GM19395 (cell line): ENCODE measurements around the gene CEP95.

Source experiments
- ATAC-seq: cut with Tn5 transposase; IDR thresholded peaks from one replicate; pipeline ENCODE4 v1.9.1; 2021; ENCODE audit warnings: mild to moderate bottlenecking, moderate library complexity; ENCODE audit not compliant: unreplicated experiment

Gene CEP95

DNA sequence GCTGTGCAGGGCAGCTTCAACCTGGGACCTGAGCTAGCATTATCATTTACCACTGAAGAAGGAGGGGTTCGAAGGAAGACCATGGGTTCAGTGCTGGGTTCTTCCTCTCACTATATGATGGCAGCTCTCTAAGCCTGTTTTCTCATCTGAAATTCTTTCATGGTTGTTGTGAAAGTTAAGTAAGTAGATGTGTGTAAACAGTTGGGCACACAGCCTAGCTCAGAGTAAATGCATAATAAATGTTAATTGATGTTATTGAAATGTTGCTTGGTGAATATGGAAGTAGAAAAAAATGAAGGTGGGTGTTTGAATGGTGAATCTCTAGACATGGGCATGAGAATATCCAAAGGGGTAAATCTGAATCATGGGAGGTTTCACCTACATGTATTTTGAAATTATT is 9.1 kb downstream of the CEP95 start:
- ATAC-seq, result no peak

DNA sequence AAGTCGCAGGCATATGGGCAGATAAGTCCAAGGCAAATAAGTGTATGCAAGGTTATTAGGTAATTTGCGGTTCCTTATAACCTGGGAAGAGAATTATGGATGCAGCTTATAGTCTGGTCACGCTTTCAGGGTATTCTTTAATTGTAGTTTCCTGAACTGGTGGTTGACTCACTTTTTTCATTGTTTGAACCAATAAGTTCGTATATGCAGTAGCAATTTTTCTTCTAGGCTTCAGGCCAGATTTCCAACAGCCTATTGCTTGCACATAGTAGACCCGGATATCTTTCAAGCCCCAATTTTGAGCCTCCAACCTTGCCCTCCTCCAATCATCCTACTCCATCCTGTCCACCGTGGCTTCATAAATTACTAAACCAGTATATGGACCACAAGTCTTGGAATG is 12.8 kb downstream of the CEP95 start:
- no peak for ATAC-seq

GRCh38 chr17:64520359-64520758 is 13.6 kb downstream of the CEP95 start:
- no peak for ATAC-seq

DNA sequence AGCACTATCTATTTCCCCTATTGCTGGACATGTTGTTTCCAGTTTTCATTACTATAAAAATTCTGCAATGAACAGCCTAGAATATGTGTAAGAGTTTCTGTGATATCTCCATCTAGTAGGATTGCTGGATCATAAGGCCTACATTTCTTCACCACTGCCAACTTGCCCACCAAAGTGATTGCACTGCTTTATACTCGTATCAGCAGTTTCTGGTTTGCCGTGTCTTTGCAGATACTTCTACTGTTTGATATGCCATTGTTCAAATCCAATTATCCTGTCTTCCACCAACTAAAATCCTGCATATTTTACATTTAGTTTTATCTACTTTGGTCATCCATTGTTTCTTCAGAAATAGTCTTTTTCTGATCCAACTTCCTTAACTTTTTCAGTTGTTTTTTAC is 21.1 kb downstream of the CEP95 start:
- ATAC-seq, result no peak

DNA sequence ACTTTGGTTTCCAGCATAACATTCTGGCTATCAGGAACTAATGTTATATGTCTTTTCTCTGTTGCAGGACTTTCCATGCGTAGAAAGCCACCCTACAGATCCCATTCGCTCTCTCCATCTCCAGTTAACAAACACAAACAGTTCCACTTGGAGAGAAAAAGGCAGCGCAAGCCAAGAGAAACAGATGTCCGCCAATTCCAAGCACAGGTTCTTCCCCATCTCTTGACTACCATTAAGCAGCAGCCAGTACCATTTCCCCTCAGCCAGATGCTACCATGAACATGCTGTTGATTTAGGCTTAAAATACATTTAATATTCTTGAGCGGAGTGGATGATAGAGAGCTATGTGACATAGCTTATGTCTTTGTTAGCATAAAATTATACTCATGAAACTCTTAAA is 22.4 kb downstream of the CEP95 start:
- no peak for ATAC-seq

- ATAC-seq, result no peak
Observed at GRCh38 chr17:64531955-64532371, 25.2 kb downstream of the CEP95 start.

GRCh38 chr17:64532409-64532808 is 25.6 kb downstream of the CEP95 start:
- no peak for ATAC-seq

GRCh38 chr17:64533784-64534183 is 27.0 kb downstream of the CEP95 start:
- ATAC-seq, result no peak

- ATAC-seq, result no peak
Observed at GRCh38 chr17:64534187-64534586, 27.4 kb downstream of the CEP95 start.

DNA sequence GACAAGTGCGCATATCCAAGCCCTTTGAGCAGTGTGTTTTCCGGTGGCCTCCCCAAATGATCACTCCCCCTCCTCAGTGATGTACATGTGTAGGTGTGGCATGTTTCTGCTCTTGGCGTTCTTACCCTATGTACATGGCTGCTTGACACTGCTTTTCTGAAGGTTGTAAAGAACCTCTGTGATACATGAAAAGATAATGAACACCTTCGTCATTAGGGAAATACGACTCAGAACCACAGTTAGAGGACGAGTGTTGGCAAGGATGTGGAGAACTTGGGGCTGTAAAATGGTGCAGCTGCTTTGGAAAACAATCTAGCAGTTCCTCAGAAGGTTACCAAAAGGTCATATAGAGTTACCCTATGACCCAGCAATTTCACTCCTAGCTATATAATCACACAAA is 28.6 kb downstream of the CEP95 start:
- no peak for ATAC-seq

DNA sequence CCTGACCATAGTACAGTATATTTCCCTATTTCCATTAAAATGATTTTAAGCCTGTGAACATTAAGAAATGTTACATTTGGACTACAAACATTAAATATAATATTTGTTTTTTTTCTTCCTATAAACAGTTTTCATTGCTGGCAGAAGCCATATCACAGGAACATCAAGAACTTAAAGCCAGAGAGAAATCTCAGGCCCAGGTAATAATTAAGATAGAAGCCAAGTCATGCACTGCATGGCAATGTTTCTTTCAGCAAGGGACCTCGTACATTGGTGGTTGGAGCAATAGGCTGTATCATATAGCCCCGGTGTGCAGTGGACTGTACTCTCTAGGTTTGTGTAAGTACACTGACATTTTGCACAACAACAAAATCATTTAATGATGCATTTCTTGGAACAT is 30.1 kb downstream of the CEP95 start:
- ATAC-seq, result no peak

- ATAC-seq, result no peak
Observed at GRCh38 chr17:64537488-64537887, 30.7 kb downstream of the CEP95 start.

- ATAC-seq, result no peak
Observed at GRCh38 chr17:64538508-64539130, 31.8 kb downstream of the CEP95 start.

GRCh38 chr17:64540118-64540776 is 33.5 kb downstream of the CEP95 start:
- no peak for ATAC-seq

- ATAC-seq, result no peak
Observed at GRCh38 chr17:64544742-64545141, 38.0 kb downstream of the CEP95 start.

- ATAC-seq, result no peak
Observed at GRCh38 chr17:64546716-64547115, 39.9 kb downstream of the CEP95 start.

- ATAC-seq, result no peak
Observed at GRCh38 chr17:64547319-64547718, 40.5 kb downstream of the CEP95 start.

GRCh38 chr17:64551461-64551860 is 44.7 kb downstream of the CEP95 start:
- ATAC-seq, result no peak

- ATAC-seq, result no peak
Observed at GRCh38 chr17:64554028-64554637, 47.4 kb downstream of the CEP95 start.

DNA sequence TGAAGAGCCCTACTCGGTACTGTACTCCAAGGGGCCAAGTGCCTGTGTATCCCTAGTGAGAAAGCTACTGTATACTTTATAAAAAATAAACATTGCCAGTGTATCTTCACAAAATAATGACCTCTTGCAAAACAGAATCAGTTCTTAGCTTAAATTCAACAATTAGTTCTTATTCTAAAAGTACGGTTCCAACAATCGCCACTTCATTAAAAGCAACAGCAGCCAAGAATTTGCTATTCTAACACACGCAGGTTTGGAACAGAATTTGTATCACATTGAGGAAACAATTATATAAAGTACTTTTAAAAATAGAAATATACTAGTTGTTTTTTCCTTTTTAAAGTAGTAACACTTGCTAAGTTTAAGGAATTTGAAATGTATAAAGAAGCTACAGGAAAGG is 48.5 kb downstream of the CEP95 start:
- no peak for ATAC-seq

DNA sequence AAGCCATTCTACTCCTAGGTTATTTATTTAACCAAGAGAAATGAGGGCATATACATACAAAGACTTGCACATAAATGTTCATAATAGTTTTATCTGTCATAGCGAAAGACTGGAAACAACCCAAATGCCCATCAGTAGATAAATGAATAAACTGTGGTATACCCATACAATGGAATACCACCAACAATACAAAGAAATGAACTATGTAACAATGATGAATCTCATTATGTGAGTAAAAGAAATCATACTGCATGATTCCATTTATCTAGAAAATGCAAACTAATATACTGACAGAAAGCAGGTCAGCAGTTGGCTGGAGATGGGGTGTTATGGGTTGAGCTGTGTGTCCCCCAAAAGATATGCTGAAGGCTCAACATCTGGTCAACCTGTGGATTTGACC is 57.3 kb downstream of the CEP95 start:
- ATAC-seq, result no peak

- no peak for ATAC-seq
Observed at GRCh38 chr17:64565563-64565962, 58.8 kb downstream of the CEP95 start.
